Kidney epithelial cell (primary cell): ENCODE measurements around the gene TNPO2. TPM values are rescaled to one million over a fixed set of nuclear protein-coding genes. Genes with fewer than 3 reads are reported as not detected.

Experiments used
- DNase-seq: peaks from one replicate; pipeline ENCODE4 v3.0.0-alpha.2; 2010; ENCODE audit warnings: low read depth
- H3K27me3 ChIP-seq: 2 replicates; pipeline ENCODE4 v1.6.0; 2011; ENCODE audit warnings: low read length; ENCODE audit not compliant: control insufficient read depth, insufficient read depth
- H3K36me3 ChIP-seq: 2 replicates; pipeline ENCODE4 v1.5.1; 2011; ENCODE audit warnings: low read length; ENCODE audit not compliant: control insufficient read depth, insufficient read depth
- H3K4me3 ChIP-seq: 2 replicates; pipeline ENCODE4 v1.5.1; 2011; ENCODE audit warnings: low read depth, mild to moderate bottlenecking, control low read depth, low read length
- total RNA-seq: library from RNA; depleted of rRNA; stranded (reverse); fragments of >200 nt; gene quantifications from 2 replicates; pipeline ENCODE4 v1.2.3, GENCODE V29; 2015
- TF ChIP-seq, protein P1 (sequence below): IDR thresholded peaks from 2 replicates; pipeline ENCODE4 v1.5.1; 2011; ENCODE audit warnings: mild to moderate bottlenecking, moderate library complexity, low read length, control low read depth, inconsistent platforms; ENCODE audit not compliant: insufficient read depth, poor library complexity, severe bottlenecking

TNPO2 gene
- 27.1 and 40.2 TPM in 2 replicates for total RNA-seq

DNA sequence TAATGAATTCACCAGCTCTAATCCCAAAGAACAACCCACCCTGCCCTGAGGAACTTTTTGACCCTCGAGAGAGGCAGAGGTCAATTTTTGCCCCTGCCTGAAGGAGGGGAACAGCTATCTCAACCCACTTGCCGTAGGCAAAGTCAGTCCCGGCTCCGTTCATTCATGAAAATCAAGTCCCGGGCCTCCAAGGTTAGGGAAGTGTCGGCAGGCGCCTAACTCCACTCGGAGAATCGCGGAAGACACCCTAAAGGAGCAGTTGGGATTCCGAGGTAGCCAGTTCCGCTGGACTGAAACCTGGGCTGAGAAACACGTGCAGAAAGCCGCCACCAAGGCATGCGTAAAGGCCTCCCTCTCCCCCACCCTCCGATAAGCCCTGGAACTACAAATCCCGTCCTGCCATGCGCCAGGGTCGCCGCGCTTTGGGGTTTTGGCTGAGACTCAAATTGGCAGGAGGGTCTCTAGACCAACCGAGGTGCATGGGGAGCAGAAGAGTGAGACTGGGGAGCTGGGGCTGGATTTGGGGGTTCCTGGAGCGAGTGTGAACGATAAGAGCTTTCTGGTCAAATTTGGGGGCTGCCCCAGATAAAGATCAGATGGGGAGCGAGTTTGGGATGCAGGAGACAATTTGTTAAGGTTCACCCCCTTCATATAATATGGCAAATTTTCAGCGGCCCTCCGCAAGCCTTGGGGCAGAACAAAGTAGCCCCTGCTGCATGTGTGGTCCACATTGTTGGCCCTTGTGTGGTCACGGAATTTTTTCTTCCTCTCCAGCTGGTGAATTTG lies at the start of gene TNPO2:
TSS of gene TNPO2 (minus strand) at position 292 of the 786 bp plus-strand sequence. CDS start 2,955 bp downstream, outside the sequence.
- Histone ChIP-seq H3K36me3 (peaks cover 4% of the 10 kb centered on the region), H3K27me3 (no peaks in the 10 kb centered on the region), H3K4me3 (peak within 1 kb of the TSS; percentile 40)
- DNase-seq: peak; percentile 21
- TF ChIP-seq, protein P1, sequence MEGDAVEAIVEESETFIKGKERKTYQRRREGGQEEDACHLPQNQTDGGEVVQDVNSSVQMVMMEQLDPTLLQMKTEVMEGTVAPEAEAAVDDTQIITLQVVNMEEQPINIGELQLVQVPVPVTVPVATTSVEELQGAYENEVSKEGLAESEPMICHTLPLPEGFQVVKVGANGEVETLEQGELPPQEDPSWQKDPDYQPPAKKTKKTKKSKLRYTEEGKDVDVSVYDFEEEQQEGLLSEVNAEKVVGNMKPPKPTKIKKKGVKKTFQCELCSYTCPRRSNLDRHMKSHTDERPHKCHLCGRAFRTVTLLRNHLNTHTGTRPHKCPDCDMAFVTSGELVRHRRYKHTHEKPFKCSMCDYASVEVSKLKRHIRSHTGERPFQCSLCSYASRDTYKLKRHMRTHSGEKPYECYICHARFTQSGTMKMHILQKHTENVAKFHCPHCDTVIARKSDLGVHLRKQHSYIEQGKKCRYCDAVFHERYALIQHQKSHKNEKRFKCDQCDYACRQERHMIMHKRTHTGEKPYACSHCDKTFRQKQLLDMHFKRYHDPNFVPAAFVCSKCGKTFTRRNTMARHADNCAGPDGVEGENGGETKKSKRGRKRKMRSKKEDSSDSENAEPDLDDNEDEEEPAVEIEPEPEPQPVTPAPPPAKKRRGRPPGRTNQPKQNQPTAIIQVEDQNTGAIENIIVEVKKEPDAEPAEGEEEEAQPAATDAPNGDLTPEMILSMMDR: no peak

DNA sequence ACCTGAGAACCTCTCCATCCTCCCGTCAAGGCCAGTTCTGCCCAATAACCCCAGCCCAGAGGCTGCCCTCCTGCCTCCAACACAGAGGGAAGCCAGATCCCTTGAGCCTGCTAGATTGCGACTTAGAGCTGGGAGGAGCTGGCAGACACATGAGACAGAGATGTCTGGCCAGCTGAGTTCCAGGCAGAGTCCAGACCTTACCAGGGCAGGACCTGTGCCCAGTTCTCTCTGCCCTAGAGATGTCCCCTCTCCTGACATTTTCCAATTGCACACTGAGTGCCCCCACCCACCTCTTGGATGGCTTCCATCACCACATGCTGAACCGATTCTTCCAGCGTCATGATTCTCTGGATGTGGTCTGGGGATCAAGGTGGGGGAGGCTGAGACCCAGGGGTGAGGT lies 48.6 kb upstream of the TNPO2 start:
- no peaks in the 10 kb centered on the region for H3K36me3 ChIP-seq
- H3K4me3 ChIP-seq: no peak overlapping the region
- TF ChIP-seq, protein P1: no peak
- no peaks in the 10 kb centered on the region for H3K27me3 ChIP-seq
- no peak for DNase-seq

DNA sequence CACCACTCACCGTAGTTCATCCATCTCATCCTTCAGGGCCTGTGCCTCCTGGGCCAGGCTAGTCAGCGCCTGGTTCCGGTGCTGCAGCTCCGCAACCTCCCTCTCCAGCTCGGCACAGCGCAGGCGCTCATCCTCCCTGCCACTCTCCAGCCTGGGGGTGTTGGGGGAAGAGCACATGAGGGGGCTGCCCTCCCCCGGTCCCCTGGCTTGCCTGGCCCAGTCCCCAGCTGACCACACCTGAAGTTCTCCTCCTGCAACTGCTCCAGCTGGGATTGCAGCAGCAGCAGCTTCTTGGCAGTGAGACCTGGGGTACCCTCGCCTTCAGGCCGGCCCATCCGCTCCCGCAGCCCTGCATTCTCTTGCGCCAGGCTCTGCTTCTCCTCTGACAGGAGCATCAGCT lies 47.2 kb upstream of the TNPO2 start:
- Histone ChIP-seq H3K27me3 (no peaks in the 10 kb centered on the region), H3K4me3 (no peak overlapping the region), H3K36me3 (no peaks in the 10 kb centered on the region)
- TF ChIP-seq, protein P1: no peak
- DNase-seq: no peak

DNA sequence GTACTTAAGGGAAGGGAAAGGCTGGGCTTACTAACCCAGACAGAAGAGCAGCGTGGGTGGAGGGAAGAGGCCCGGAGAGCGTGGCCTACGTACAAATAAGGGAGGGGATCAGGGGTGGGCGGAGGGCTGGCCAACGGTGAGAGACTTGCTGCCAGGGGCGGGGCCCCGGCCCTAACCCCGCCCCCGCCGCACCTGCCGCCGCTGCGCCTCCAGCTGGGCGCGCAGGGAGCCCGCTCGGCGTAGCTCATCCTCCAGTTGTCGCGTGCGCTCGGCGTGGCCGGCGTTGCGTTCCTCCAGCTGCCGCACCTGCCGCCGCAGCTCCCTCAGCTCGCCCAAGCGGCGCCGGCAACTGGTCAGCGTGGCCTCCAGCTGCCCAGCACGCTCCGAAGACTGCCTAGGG lies 46.0 kb upstream of the TNPO2 start:
- no peak for DNase-seq
- Histone ChIP-seq H3K4me3 (no peak overlapping the region), H3K27me3 (no peaks in the 10 kb centered on the region), H3K36me3 (no peaks in the 10 kb centered on the region)
- TF ChIP-seq, protein P1: no peak

DNA sequence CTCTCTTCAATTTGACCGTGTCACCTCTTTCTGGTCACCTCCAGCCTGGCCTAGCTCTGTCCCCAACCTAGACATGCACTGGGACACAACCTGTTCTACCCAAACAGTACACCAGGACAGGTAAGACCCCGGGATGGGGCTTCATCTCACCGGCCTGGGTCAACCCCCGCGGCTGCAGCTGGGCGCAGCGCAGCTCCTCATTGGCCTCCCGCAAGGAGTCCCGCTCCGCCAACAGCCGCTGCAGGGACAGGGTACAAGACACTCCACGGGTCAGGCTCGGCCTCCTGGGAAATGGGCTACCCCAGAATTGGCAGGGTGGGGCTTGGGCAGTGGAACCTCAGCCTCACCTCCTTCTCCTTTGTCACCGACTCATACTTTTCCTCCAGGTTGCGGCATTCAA lies 43.9 kb upstream of the TNPO2 start:
- DNase-seq: no peak

More for the DNA sequence above, 43.9 kb upstream of the TNPO2 start:
- Histone ChIP-seq H3K4me3 (no peak overlapping the region), H3K27me3 (no peaks in the 10 kb centered on the region), H3K36me3 (peaks cover 2% of the 10 kb centered on the region)
- TF ChIP-seq, protein P1: no peak
